Islet of Langerhans (tissue), 1 donor: ENCODE results near the gene KCNMA1.

ENCODE experiments used
- FAIRE-seq: peaks from one replicate; lab custom pipeline; 2011; peaks lifted over from hg19 to GRCh38; lab: Jason Lieb, UNC

Gene KCNMA1

GRCh38 chr10:77034795-77035194, 602.8 kb downstream of the KCNMA1 start:
- no peak for FAIRE-seq

GRCh38 chr10:77034240-77034639, 603.4 kb downstream of the KCNMA1 start:
- no peak for FAIRE-seq

- FAIRE-seq: no peak
Observed at GRCh38 chr10:77032188-77032570, 605.4 kb downstream of the KCNMA1 start.

GRCh38 chr10:77031531-77032187, 605.9 kb downstream of the KCNMA1 start:
- no peak for FAIRE-seq

GRCh38 chr10:77030974-77031373, 606.6 kb downstream of the KCNMA1 start:
- FAIRE-seq: no peak

- FAIRE-seq: no peak
Observed at GRCh38 chr10:77029777-77030717, 607.6 kb downstream of the KCNMA1 start.

GRCh38 chr10:77028042-77028441, 609.6 kb downstream of the KCNMA1 start:
- no peak for FAIRE-seq

- FAIRE-seq: no peak
Observed at GRCh38 chr10:77027576-77027975, 610.0 kb downstream of the KCNMA1 start.

- no peak for FAIRE-seq
Observed at GRCh38 chr10:77027141-77027540, 610.5 kb downstream of the KCNMA1 start.

GRCh38 chr10:77026148-77026547, 611.5 kb downstream of the KCNMA1 start:
- FAIRE-seq: no peak

- peak; percentile 27 for FAIRE-seq
Observed at GRCh38 chr10:77024461-77024860, 613.1 kb downstream of the KCNMA1 start.

GRCh38 chr10:77023396-77023795, 614.2 kb downstream of the KCNMA1 start:
- FAIRE-seq: no peak

- no peak for FAIRE-seq
Observed at GRCh38 chr10:77022671-77023070, 614.9 kb downstream of the KCNMA1 start.

GRCh38 chr10:77021966-77022490, 615.6 kb downstream of the KCNMA1 start:
- FAIRE-seq: no peak

- FAIRE-seq: no peak
Observed at GRCh38 chr10:77020426-77021040, 617.1 kb downstream of the KCNMA1 start.

- no peak for FAIRE-seq
Observed at GRCh38 chr10:77016855-77017254, 620.8 kb downstream of the KCNMA1 start.

GRCh38 chr10:77016278-77016815, 621.3 kb downstream of the KCNMA1 start:
- FAIRE-seq: no peak

GRCh38 chr10:77015360-77015759, 622.2 kb downstream of the KCNMA1 start:
- no peak for FAIRE-seq

GRCh38 chr10:77012812-77013500, 624.7 kb downstream of the KCNMA1 start:
- no peak for FAIRE-seq

GRCh38 chr10:77011874-77012811, 625.5 kb downstream of the KCNMA1 start:
- no peak for FAIRE-seq

- FAIRE-seq: no peak
Observed at GRCh38 chr10:77010430-77010829, 627.2 kb downstream of the KCNMA1 start.
